GM19438 (cell line): ENCODE results near the gene MIPOL1.
"Not testable (repeated sequence)": the region's sequence is repeated elsewhere in the genome, so short reads cannot be mapped to it uniquely, and the experiment has no call there.

ENCODE experiments used
- ATAC-seq: cut with Tn5 transposase; IDR thresholded peaks from one replicate; pipeline ENCODE4 v1.9.1; 2021; ENCODE audit warnings: low read depth; ENCODE audit not compliant: unreplicated experiment

The MIPOL1 gene

GRCh38 chr14:37278636-37279538 lies 81.2 kb downstream of the MIPOL1 start:
- no peak for ATAC-seq

GRCh38 chr14:37279818-37280217 lies 82.1 kb downstream of the MIPOL1 start:
- no peak for ATAC-seq

GRCh38 chr14:37284760-37285159 lies 87.0 kb downstream of the MIPOL1 start:
- ATAC-seq: no peak

GRCh38 chr14:37285220-37285619 lies 87.5 kb downstream of the MIPOL1 start:
- no peak for ATAC-seq

- ATAC-seq: no peak
Observed at GRCh38 chr14:37289688-37290087, 92.0 kb downstream of the MIPOL1 start.

- not testable (repeated sequence) for ATAC-seq
Observed at GRCh38 chr14:37295262-37295661, 97.5 kb downstream of the MIPOL1 start.

GRCh38 chr14:37311252-37311651 lies 113.5 kb downstream of the MIPOL1 start:
- ATAC-seq: no peak

- no peak for ATAC-seq
Observed at GRCh38 chr14:37318938-37319337, 121.2 kb downstream of the MIPOL1 start.

- no peak for ATAC-seq
Observed at GRCh38 chr14:37320106-37320505, 122.4 kb downstream of the MIPOL1 start.

- no peak for ATAC-seq
Observed at GRCh38 chr14:37325332-37325731, 127.6 kb downstream of the MIPOL1 start.

GRCh38 chr14:37326434-37326833 lies 128.7 kb downstream of the MIPOL1 start:
- ATAC-seq: no peak

- ATAC-seq: not testable (repeated sequence)
Observed at GRCh38 chr14:37327933-37328332, 130.2 kb downstream of the MIPOL1 start.

- ATAC-seq: no peak
Observed at GRCh38 chr14:37328673-37329072, 130.9 kb downstream of the MIPOL1 start.

GRCh38 chr14:37329189-37330001 lies 131.7 kb downstream of the MIPOL1 start:
- no peak for ATAC-seq

- no peak for ATAC-seq
Observed at GRCh38 chr14:37330910-37331309, 133.2 kb downstream of the MIPOL1 start.

- ATAC-seq: no peak
Observed at GRCh38 chr14:37340353-37340752, 142.6 kb downstream of the MIPOL1 start.

GRCh38 chr14:37343307-37344094 lies 145.8 kb downstream of the MIPOL1 start:
- ATAC-seq: no peak

- ATAC-seq: no peak
Observed at GRCh38 chr14:37363661-37364060, 165.9 kb downstream of the MIPOL1 start.

- no peak for ATAC-seq
Observed at GRCh38 chr14:37369425-37369824, 171.7 kb downstream of the MIPOL1 start.

- ATAC-seq: no peak
Observed at GRCh38 chr14:37375566-37375965, 177.8 kb downstream of the MIPOL1 start.
